Osteoblast (primary cell): ENCODE results near the gene PPARG. TPM values are rescaled to one million over a fixed set of nuclear protein-coding genes. Genes with fewer than 3 reads are reported as not detected.

Experiments used
- DNase-seq: peaks from one replicate; pipeline ENCODE4 v3.0.0; 2011; ENCODE audit warnings: low spot score, mixed read lengths; ENCODE audit not compliant: insufficient read length; ENCODE audit errors: missing footprints
- H2AFZ ChIP-seq: 2 replicates; pipeline ENCODE4 v1.6.0; 2011; ENCODE audit warnings: mild to moderate bottlenecking, low read length
- H3K27ac ChIP-seq: 2 replicates; pipeline ENCODE4 v1.5.1; 2011; ENCODE audit warnings: mild to moderate bottlenecking, low read depth, low read length, moderate library complexity
- H3K27me3 ChIP-seq: 2 replicates; pipeline ENCODE4 v1.6.0; 2012; ENCODE audit warnings: mild to moderate bottlenecking, control low read depth, inconsistent platforms, low read length, moderate library complexity; ENCODE audit not compliant: insufficient read depth
- H3K36me3 ChIP-seq: 2 replicates; pipeline ENCODE4 v1.5.1; 2011; ENCODE audit warnings: mild to moderate bottlenecking, low read length, control low read depth, moderate library complexity; ENCODE audit not compliant: insufficient read depth
- H3K4me1 ChIP-seq: 2 replicates; pipeline ENCODE4 v1.5.1; 2011; ENCODE audit warnings: mild to moderate bottlenecking, low read length, control low read depth, moderate library complexity; ENCODE audit not compliant: insufficient read depth
- H3K4me2 ChIP-seq: 2 replicates; pipeline ENCODE4 v1.6.0; 2011; ENCODE audit warnings: mild to moderate bottlenecking, low read length; ENCODE audit not compliant: insufficient read depth
- H3K4me3 ChIP-seq: fragments of 200-600 bp; sonication (generic); 3 replicates; pipeline ENCODE4 v1.5.1; 2012; ENCODE audit warnings: mild to moderate bottlenecking, low read length, inconsistent platforms; ENCODE audit not compliant: insufficient read depth
- H3K79me2 ChIP-seq: 2 replicates; pipeline ENCODE4 v1.6.0; 2012; ENCODE audit warnings: mild to moderate bottlenecking, low read length, control low read depth, inconsistent platforms; ENCODE audit not compliant: insufficient read depth
- H3K9me3 ChIP-seq: 2 replicates; pipeline ENCODE4 v1.5.1; 2011; ENCODE audit warnings: low read depth, low read length, control low read depth
- H4K20me1 ChIP-seq: 2 replicates; pipeline ENCODE4 v1.6.0; 2012; ENCODE audit warnings: mild to moderate bottlenecking, low read length, control low read depth; ENCODE audit not compliant: insufficient read depth
- total RNA-seq: library from RNA; depleted of rRNA; stranded (reverse); fragments of >200 nt; gene quantifications from 2 replicates; pipeline ENCODE4 v1.2.3, GENCODE V29; 2012
- TF ChIP-seq, protein P1 (sequence below): IDR thresholded peaks from 2 replicates; pipeline ENCODE4 v1.5.1; 2011; ENCODE audit warnings: mild to moderate bottlenecking, low read depth, low read length, moderate library complexity; ENCODE audit errors: extremely low read depth

PPARG gene
- total RNA-seq, 1 donor, result 7.2 TPM

DNA sequence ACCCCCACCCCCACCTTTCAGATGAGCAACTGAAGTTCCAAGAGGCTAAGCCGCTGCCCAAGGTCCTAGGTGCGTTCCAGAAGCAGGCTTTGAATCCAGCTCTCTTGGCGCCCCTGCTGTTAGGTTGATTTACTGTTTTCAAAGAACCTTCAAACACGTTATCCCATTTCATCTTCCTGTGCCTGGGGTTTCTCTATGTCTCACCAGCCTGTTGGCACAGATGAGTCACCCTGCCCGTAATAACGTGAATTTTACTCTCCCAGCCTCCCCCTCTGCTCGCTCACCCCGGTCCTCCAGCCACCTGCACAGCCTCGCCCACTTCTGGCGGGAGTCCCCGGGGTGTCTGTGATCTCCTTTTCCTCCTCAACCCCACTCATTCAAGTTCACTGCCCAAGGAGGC, 182.4 kb downstream of the PPARG start:
- Histone ChIP-seq H3K27ac (no peak overlapping the region), H3K9me3 (no peaks in the 10 kb centered on the region), H3K4me1 (peaks cover 6% of the 10 kb centered on the region), H3K27me3 (no peaks in the 10 kb centered on the region), H2AFZ (no peak overlapping the region), H4K20me1 (no peaks in the 10 kb centered on the region), H3K36me3 (no peaks in the 10 kb centered on the region), H3K4me3 (no peak overlapping the region), H3K4me2 (no peak overlapping the region), H3K79me2 (no peaks in the 10 kb centered on the region)
- DNase-seq, result no peak
- TF ChIP-seq, protein P1, sequence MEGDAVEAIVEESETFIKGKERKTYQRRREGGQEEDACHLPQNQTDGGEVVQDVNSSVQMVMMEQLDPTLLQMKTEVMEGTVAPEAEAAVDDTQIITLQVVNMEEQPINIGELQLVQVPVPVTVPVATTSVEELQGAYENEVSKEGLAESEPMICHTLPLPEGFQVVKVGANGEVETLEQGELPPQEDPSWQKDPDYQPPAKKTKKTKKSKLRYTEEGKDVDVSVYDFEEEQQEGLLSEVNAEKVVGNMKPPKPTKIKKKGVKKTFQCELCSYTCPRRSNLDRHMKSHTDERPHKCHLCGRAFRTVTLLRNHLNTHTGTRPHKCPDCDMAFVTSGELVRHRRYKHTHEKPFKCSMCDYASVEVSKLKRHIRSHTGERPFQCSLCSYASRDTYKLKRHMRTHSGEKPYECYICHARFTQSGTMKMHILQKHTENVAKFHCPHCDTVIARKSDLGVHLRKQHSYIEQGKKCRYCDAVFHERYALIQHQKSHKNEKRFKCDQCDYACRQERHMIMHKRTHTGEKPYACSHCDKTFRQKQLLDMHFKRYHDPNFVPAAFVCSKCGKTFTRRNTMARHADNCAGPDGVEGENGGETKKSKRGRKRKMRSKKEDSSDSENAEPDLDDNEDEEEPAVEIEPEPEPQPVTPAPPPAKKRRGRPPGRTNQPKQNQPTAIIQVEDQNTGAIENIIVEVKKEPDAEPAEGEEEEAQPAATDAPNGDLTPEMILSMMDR, result no peak

DNA sequence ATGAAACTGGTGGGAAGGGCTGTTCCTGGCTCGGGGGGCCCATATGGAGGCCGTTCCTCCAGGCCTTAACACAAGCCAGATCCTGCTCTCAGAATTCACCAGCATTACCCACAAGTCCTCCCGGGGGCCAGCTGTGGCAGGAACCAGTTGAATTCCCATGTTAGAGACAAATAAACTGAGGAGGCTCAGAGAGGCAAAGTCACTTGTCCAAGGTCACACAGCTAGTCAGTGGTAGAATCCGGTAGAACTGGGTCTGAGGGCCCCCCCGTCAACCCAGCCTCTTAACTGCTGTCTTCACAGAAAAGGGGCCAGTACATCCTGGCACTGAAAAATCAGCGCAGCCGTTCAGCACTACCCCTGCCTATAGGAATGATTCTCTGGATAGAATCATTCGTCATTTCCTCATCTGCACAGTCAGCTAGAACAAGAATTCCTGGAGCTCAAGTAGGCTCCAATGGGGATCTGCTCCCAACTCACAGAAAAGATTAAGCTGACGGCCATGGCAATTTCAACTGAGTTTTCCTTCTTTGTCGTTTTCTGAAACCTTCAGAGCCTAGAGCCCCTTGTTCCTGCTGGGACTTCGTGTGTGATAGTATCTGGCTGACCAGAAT, 183.2 kb downstream of the PPARG start:
- Histone ChIP-seq H3K27ac (no peak overlapping the region), H3K79me2 (no peaks in the 10 kb centered on the region)
- TF ChIP-seq, protein P1, result no peak

DNA sequence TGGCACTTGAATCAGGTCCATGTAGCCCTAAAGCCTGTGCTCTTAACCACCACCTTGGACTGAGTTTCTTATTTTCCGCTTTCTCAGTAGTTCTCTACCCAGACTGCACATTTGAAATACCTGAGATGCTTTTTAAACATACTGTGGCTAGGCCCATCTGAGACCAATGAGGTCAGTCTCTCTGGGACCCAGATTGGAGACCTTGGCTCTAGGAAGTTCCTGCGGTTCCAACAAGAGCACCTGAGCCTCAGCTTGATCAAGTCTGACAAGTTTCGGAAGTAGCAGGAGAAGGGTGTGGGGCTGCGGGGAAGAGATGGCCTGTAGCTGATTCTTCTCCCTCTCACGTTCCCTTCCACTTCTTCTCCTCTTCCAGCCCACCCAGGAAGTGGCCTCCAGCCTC, 183.9 kb downstream of the PPARG start:
- Histone ChIP-seq H3K36me3 (no peaks in the 10 kb centered on the region), H3K27ac (no peak overlapping the region), H3K4me1 (peaks cover 13% of the 10 kb centered on the region), H3K79me2 (no peaks in the 10 kb centered on the region), H3K9me3 (no peaks in the 10 kb centered on the region), H3K4me3 (no peak overlapping the region), H2AFZ (no peak overlapping the region), H4K20me1 (no peaks in the 10 kb centered on the region), H3K4me2 (no peak overlapping the region), H3K27me3 (no peaks in the 10 kb centered on the region)
- DNase-seq, result no peak
- TF ChIP-seq, protein P1, result no peak

More for the DNA sequence above, 183.2 kb downstream of the PPARG start:
- Histone ChIP-seq H2AFZ (no peak overlapping the region), H3K9me3 (no peaks in the 10 kb centered on the region), H3K4me2 (no peak overlapping the region), H3K4me1 (peaks cover 13% of the 10 kb centered on the region), H4K20me1 (no peaks in the 10 kb centered on the region), H3K4me3 (no peak overlapping the region), H3K36me3 (no peaks in the 10 kb centered on the region), H3K27me3 (no peaks in the 10 kb centered on the region)
- no peak for DNase-seq

- Histone ChIP-seq H2AFZ (no peak overlapping the region), H3K4me2 (no peak overlapping the region), H3K4me3 (no peak overlapping the region), H3K27ac (no peak overlapping the region), H3K9me3 (no peaks in the 10 kb centered on the region), H3K79me2 (no peaks in the 10 kb centered on the region), H4K20me1 (no peaks in the 10 kb centered on the region), H3K36me3 (no peaks in the 10 kb centered on the region), H3K27me3 (no peaks in the 10 kb centered on the region), H3K4me1 (peaks cover 13% of the 10 kb centered on the region)
- TF ChIP-seq, protein P1, result no peak
- DNase-seq, result no peak
Observed at GRCh38 chr3:12473511-12473910, 184.6 kb downstream of the PPARG start.
